ENCODE measurements around the gene PHLDB1. TPM values are rescaled to one million over a fixed set of nuclear protein-coding genes. Genes with fewer than 3 reads are reported as not detected.

Gene PHLDB1
- total RNA-seq, 1 donor from 2014 or later, result 179 TPM

GRCh38 chr11:118694185-118694584, 86.8 kb downstream of the PHLDB1 start:
- no peaks in the 10 kb centered on the region for H4K20me1 ChIP-seq (ENCODE audit: insufficient read depth, low read length)
- H3K9me3 ChIP-seq (ENCODE audit: insufficient read depth, low read depth, low read length), result no peaks in the 10 kb centered on the region
- no peak for FAIRE-seq
- no peak overlapping the region for H3K4me3 ChIP-seq (ENCODE audit: insufficient read depth, low read depth, low read length)
- H3K36me3 Mint-ChIP-seq (ENCODE audit: low read depth, unreplicated experiment), result no peaks in the 10 kb centered on the region
- no peaks in the 10 kb centered on the region for H3K79me2 ChIP-seq (ENCODE audit: insufficient read depth, low read length)
- peaks cover 2% of the 10 kb centered on the region for H3K27me3 Mint-ChIP-seq (ENCODE audit: low read depth, unreplicated experiment)
- H3K9ac ChIP-seq (ENCODE audit: low read length), result no peak overlapping the region
- H3K4me1 Mint-ChIP-seq (ENCODE audit: low read depth, unreplicated experiment), result peaks cover 22% of the 10 kb centered on the region
- no peak for DNase-seq (ENCODE audit: low read depth)
- peaks cover 3% of the 10 kb centered on the region for H3K27me3 ChIP-seq (ENCODE audit: insufficient read depth, low read length)
- no peak overlapping the region for H3K27ac ChIP-seq (ENCODE audit: low read depth, low read length)
- no peak overlapping the region for H3K4me2 ChIP-seq (ENCODE audit: low read length)
- TF ChIP-seq EZH2 (IDR thresholded peaks at IDR 0.05; ENCODE audit: insufficient read depth, low read length) (no peak), CTCF (IDR thresholded peaks at IDR 0.05; ENCODE audit: insufficient read depth, low read depth, low read length) (no peak)
- H3K4me1 ChIP-seq (ENCODE audit: insufficient read depth, low read length), result peaks cover 16% of the 10 kb centered on the region
- no peaks in the 10 kb centered on the region for H3K36me3 ChIP-seq (ENCODE audit: insufficient read depth, low read length)
- H3K9me3 Mint-ChIP-seq (ENCODE audit: unreplicated experiment), result no peaks in the 10 kb centered on the region
- H3K27ac Mint-ChIP-seq (ENCODE audit: unreplicated experiment), result no peak overlapping the region
- H3K4me3 Mint-ChIP-seq (ENCODE audit: unreplicated experiment), result no peak overlapping the region
- H2AFZ ChIP-seq (ENCODE audit: low read depth, low read length), result no peak overlapping the region

- Mint-ChIP-seq H3K27ac (ENCODE audit: unreplicated experiment) (no peak overlapping the region), H3K27me3 (ENCODE audit: low read depth, unreplicated experiment) (peaks cover 2% of the 10 kb centered on the region)
- no peak for FAIRE-seq
Measured at GRCh38 chr11:118694771-118695170, 87.4 kb downstream of the PHLDB1 start.

More at GRCh38 chr11:118694771-118695170, 87.4 kb downstream of the PHLDB1 start:
- Mint-ChIP-seq H3K4me3 (ENCODE audit: unreplicated experiment) (no peak overlapping the region), H3K4me1 (ENCODE audit: low read depth, unreplicated experiment) (peaks cover 22% of the 10 kb centered on the region), H3K36me3 (ENCODE audit: low read depth, unreplicated experiment) (no peaks in the 10 kb centered on the region), H3K9me3 (ENCODE audit: unreplicated experiment) (no peaks in the 10 kb centered on the region)
- Histone ChIP-seq H3K4me1 (ENCODE audit: insufficient read depth, low read length) (peaks cover 13% of the 10 kb centered on the region), H3K4me3 (ENCODE audit: insufficient read depth, low read depth, low read length) (no peak overlapping the region), H3K9ac (ENCODE audit: low read length) (no peak overlapping the region), H4K20me1 (ENCODE audit: insufficient read depth, low read length) (no peaks in the 10 kb centered on the region), H3K4me2 (ENCODE audit: low read length) (no peak overlapping the region), H3K27ac (ENCODE audit: low read depth, low read length) (no peak overlapping the region), H3K36me3 (ENCODE audit: insufficient read depth, low read length) (no peaks in the 10 kb centered on the region), H3K9me3 (ENCODE audit: insufficient read depth, low read depth, low read length) (no peaks in the 10 kb centered on the region), H3K79me2 (ENCODE audit: insufficient read depth, low read length) (no peaks in the 10 kb centered on the region), H2AFZ (ENCODE audit: low read depth, low read length) (no peak overlapping the region), H3K27me3 (ENCODE audit: insufficient read depth, low read length) (peaks cover 3% of the 10 kb centered on the region)
- no peak for DNase-seq (ENCODE audit: low read depth)
- TF ChIP-seq CTCF (IDR thresholded peaks at IDR 0.05; ENCODE audit: insufficient read depth, low read depth, low read length), result no peak
- no peak for TF ChIP-seq EZH2 (IDR thresholded peaks at IDR 0.05; ENCODE audit: insufficient read depth, low read length)

Measured in astrocyte (in vitro differentiated cells and primary cell).